Choroid plexus epithelial cell (primary cell): ENCODE measurements around the gene C19orf25.

ENCODE experiments used
- DNase-seq: peaks from one replicate; pipeline ENCODE4 v3.0.0-alpha.2; 2010; ENCODE audit warnings: low read depth
- H3K4me3 ChIP-seq: 2 replicates; pipeline ENCODE4 v1.5.1; 2011; ENCODE audit warnings: low read depth, mild to moderate bottlenecking, control low read depth, low read length, moderate library complexity
- CTCF ChIP-seq: conservative IDR thresholded peaks from 2 replicates; pipeline ENCODE4 v1.5.1; 2011; ENCODE audit warnings: low read depth, mild to moderate bottlenecking, control low read depth, inconsistent platforms, low read length, moderate library complexity

C19orf25 gene

GRCh38 chr19:1507192-1507660 lies 28.2 kb upstream of the C19orf25 start:
- no peak overlapping the region for H3K4me3 ChIP-seq
- no peak for DNase-seq
- TF ChIP-seq CTCF, result no peak

GRCh38 chr19:1505991-1506881 lies 27.2 kb upstream of the C19orf25 start:
- H3K4me3 ChIP-seq, result no peak overlapping the region
- DNase-seq, result no peak
- TF ChIP-seq CTCF, result no peak

GRCh38 chr19:1505012-1505411 lies 26.0 kb upstream of the C19orf25 start:
- H3K4me3 ChIP-seq, result no peak overlapping the region
- DNase-seq, result no peak
- TF ChIP-seq CTCF, result no peak

- no peak for TF ChIP-seq CTCF
- no peak overlapping the region for H3K4me3 ChIP-seq
- DNase-seq, result no peak
These were observed 25.1 kb upstream of the C19orf25 start for GRCh38 chr19:1503925-1504773.

GRCh38 chr19:1503089-1503924 lies 24.3 kb upstream of the C19orf25 start:
- H3K4me3 ChIP-seq, result peak overlapping the region; percentile 30

More at GRCh38 chr19:1503089-1503924, 24.3 kb upstream of the C19orf25 start:
- DNase-seq, result peak; percentile 43
- peak; percentile 69 for TF ChIP-seq CTCF
